GM12874 (cell line): ENCODE data around the gene PIK3R3.

Experiments used
- CTCF ChIP-seq: IDR thresholded peaks from 2 replicates; pipeline ENCODE4 v1.5.1; 2011; ENCODE audit warnings: low read depth, mild to moderate bottlenecking, control low read depth, low read length, moderate library complexity; ENCODE audit not compliant: insufficient read depth

Gene PIK3R3

DNA sequence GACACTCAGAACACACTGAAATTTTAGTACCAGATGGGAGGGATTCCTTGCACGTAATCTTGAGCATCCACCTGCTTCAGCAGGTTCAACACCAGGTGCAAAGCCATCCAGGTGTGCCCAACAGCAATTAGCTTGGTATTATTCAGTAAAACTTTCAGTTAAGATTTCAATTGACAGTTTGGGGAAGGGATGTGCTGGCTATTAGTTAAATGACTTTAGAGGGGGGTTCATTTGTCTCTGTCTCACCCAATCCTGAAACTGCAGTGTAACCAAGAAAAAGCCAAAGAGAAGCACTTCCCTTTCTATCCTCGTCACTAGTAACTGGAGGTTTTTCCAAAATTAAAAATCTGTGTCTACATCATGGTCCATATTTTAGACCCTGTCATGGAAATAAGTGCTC, 90.9 kb downstream of the PIK3R3 start:
- TF ChIP-seq CTCF: no peak

- TF ChIP-seq CTCF: no peak
Measured at GRCh38 chr1:46039571-46040052, 92.8 kb downstream of the PIK3R3 start.

GRCh38 chr1:46036894-46037839, 95.3 kb downstream of the PIK3R3 start:
- TF ChIP-seq CTCF: peak; percentile 95

DNA sequence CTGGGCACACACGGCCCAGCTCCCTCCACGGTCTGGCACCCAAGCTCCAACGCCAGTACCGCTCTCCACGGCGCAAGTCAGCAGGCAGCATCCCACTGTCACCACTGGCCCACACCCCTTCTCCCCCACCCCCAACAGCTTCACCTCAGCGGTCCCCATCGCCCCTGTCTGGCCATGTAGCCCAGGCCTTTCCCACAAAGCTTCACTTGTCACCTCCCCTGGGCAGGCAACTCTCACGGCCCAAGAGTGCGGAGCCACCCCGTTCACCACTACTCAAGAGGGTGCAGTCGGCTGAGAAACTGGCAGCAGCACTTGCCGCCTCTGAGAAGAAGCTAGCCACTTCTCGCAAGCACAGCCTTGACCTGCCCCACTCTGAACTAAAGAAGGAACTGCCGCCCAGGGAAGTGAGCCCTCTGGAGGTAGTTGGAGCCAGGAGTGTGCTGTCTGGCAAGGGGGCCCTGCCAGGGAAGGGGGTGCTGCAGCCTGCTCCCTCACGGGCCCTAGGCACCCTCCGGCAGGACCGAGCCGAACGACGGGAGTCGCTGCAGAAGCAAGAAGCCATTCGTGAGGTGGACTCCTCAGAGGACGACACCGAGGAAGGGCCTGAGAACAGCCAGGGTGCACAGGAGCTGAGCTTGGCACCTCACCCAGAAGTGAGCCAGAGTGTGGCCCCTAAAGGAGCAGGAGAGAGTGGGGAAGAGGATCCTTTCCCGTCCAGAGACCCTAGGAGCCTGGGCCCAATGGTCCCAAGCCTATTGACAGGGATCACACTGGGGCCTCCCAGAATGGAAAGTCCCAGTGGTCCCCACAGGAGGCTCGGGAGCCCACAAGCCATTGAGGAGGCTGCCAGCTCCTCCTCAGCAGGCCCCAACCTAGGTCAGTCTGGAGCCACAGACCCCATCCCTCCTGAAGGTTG, 97.6 kb downstream of the PIK3R3 start:
- TF ChIP-seq CTCF: no peak

GRCh38 chr1:46030876-46031660, 101.4 kb downstream of the PIK3R3 start:
- TF ChIP-seq CTCF: no peak

DNA sequence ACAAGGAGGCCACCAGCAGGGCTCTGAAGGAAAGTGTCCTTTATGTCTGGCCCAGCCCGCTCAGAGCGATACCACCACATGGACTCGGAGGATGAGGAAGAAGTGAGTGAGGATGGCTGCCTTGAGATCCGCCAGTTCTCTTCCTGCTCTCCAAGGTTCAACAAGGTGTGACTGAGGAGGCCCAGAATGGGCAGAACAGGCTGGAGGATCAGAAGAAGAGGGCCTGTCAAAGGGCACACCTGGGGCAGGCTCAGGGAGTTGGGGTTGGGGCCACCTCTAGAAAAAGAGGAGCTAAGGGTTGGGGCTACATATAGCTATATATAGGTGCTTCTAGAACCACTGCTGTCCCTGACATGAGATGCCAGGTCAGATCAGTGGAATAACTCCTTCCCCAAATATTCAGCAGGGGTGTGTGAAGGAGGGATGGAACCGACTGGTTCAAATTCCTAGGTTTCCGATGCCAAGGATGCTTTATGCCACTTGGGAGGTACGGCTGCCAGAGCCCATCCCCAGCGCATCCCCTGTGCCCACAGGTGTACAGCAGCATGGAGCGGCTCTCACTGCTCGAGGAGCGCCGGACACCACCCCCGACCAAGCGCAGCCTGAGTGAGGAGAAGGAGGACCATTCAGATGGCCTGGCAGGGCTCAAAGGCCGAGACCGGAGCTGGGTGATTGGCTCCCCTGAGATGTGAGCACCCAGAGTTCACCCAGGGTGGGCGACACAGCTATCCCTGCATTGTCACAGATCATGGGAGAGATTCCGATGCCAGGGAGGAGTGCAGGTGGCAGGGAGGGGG, 102.2 kb downstream of the PIK3R3 start:
- TF ChIP-seq CTCF: no peak
